Measurements from ENCODE around the gene CDC42EP4.
"Not testable (repeated sequence)": the region's sequence is repeated elsewhere in the genome, so short reads cannot be mapped to it uniquely, and the experiment has no call there.

CDC42EP4 gene

GRCh38 chr17:73265646-73266640 is 45.9 kb downstream of the CDC42EP4 start:
- Histone ChIP-seq H2AFZ (ENCODE audit: low read depth, low read length) (no peak overlapping the region), H3K9ac (ENCODE audit: low read depth, low read length) (no peak overlapping the region), H3K4me3 (ENCODE audit: low read depth in 1 of 2, low read length in 2 of 2) (no peak overlapping the region), H4K20me1 (ENCODE audit: insufficient read depth, low read length) (no peaks in the 10 kb centered on the region), H3K27me3 (ENCODE audit: insufficient read depth, low read length, poor library complexity) (no peaks in the 10 kb centered on the region), H3K4me1 (ENCODE audit: insufficient read depth, low read length) (no peaks in the 10 kb centered on the region), H3K79me2 (ENCODE audit: insufficient read depth, low read length) (no peaks in the 10 kb centered on the region), H3K4me2 (ENCODE audit: insufficient read depth, low read length) (no peak overlapping the region), H3K36me3 (ENCODE audit: insufficient read depth, low read length) (no peaks in the 10 kb centered on the region), H3K9me3 (ENCODE audit: insufficient read depth, low read length, severe bottlenecking) (no peaks in the 10 kb centered on the region), H3K27ac (ENCODE audit: low read length) (no peak overlapping the region)
- ATAC-seq (ENCODE audit: insufficient read depth, low read depth) (no peak), DNase-seq (no peak)
- TF ChIP-seq EZH2 (IDR thresholded peaks at IDR 0.05; ENCODE audit: borderline replicate concordance, low read depth, low read length, severe bottlenecking) = no peak
- TF ChIP-seq, protein P1, sequence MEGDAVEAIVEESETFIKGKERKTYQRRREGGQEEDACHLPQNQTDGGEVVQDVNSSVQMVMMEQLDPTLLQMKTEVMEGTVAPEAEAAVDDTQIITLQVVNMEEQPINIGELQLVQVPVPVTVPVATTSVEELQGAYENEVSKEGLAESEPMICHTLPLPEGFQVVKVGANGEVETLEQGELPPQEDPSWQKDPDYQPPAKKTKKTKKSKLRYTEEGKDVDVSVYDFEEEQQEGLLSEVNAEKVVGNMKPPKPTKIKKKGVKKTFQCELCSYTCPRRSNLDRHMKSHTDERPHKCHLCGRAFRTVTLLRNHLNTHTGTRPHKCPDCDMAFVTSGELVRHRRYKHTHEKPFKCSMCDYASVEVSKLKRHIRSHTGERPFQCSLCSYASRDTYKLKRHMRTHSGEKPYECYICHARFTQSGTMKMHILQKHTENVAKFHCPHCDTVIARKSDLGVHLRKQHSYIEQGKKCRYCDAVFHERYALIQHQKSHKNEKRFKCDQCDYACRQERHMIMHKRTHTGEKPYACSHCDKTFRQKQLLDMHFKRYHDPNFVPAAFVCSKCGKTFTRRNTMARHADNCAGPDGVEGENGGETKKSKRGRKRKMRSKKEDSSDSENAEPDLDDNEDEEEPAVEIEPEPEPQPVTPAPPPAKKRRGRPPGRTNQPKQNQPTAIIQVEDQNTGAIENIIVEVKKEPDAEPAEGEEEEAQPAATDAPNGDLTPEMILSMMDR (IDR thresholded peaks at IDR 0.05; ENCODE audit: borderline replicate concordance, extremely low read depth, low read length, poor library complexity, severe bottlenecking) = no peak

DNA sequence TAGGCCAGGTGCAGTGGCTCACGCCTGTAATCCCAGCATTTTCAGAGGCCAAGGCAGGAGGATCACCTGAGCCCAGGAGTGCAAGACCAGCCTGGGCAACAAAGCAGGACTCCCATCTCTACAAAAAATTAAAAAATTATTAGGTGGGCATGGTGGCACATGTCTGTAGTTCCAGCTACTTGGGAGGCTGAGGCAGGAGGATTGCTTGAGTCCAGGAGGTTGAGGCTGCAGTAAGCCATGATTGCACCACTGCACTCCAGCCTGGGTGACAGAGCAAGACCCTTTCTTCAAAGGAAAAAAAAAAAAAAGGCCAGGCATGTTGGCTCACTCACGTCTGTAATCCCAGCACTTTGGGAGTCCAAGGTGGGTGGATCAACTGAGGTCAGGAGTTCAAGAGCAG is 47.4 kb downstream of the CDC42EP4 start:
- H3K4me3 ChIP-seq (ENCODE audit: low read depth in 1 of 2, low read length in 2 of 2); H3K36me3 ChIP-seq (ENCODE audit: insufficient read depth, low read length); ATAC-seq (ENCODE audit: insufficient read depth, low read depth): not testable (repeated sequence)

GRCh38 chr17:73262676-73263642 is 48.8 kb downstream of the CDC42EP4 start:
- no peak overlapping the region for H3K4me3 ChIP-seq (ENCODE audit: low read depth in 1 of 2, low read length in 2 of 2)
- H2AFZ ChIP-seq (ENCODE audit: low read depth, low read length) = no peak overlapping the region
- DNase-seq (no peak), ATAC-seq (ENCODE audit: insufficient read depth, low read depth) (no peak)
- no peaks in the 10 kb centered on the region for H3K36me3 ChIP-seq (ENCODE audit: insufficient read depth, low read length)
- H4K20me1 ChIP-seq (ENCODE audit: insufficient read depth, low read length) = no peaks in the 10 kb centered on the region
- TF ChIP-seq, protein P1 (IDR thresholded peaks at IDR 0.05; ENCODE audit: borderline replicate concordance, extremely low read depth, low read length, poor library complexity, severe bottlenecking) = no peak
- no peak for TF ChIP-seq EZH2 (IDR thresholded peaks at IDR 0.05; ENCODE audit: borderline replicate concordance, low read depth, low read length, severe bottlenecking)
- H3K27ac ChIP-seq (ENCODE audit: low read length) = no peak overlapping the region
- H3K27me3 ChIP-seq (ENCODE audit: insufficient read depth, low read length, poor library complexity) = no peaks in the 10 kb centered on the region
- no peaks in the 10 kb centered on the region for H3K9me3 ChIP-seq (ENCODE audit: insufficient read depth, low read length, severe bottlenecking)
- H3K4me2 ChIP-seq (ENCODE audit: insufficient read depth, low read length) = no peak overlapping the region
- H3K79me2 ChIP-seq (ENCODE audit: insufficient read depth, low read length) = no peaks in the 10 kb centered on the region
- no peak overlapping the region for H3K9ac ChIP-seq (ENCODE audit: low read depth, low read length)
- no peaks in the 10 kb centered on the region for H3K4me1 ChIP-seq (ENCODE audit: insufficient read depth, low read length)

More for the DNA sequence above, 47.4 kb downstream of the CDC42EP4 start:
- H3K4me1 ChIP-seq (ENCODE audit: insufficient read depth, low read length); H3K79me2 ChIP-seq (ENCODE audit: insufficient read depth, low read length); H2AFZ ChIP-seq (ENCODE audit: low read depth, low read length); H3K4me2 ChIP-seq (ENCODE audit: insufficient read depth, low read length); H3K9me3 ChIP-seq (ENCODE audit: insufficient read depth, low read length, severe bottlenecking); H4K20me1 ChIP-seq (ENCODE audit: insufficient read depth, low read length); H3K27me3 ChIP-seq (ENCODE audit: insufficient read depth, low read length, poor library complexity); H3K9ac ChIP-seq (ENCODE audit: low read depth, low read length); H3K27ac ChIP-seq (ENCODE audit: low read length); DNase-seq: not testable (repeated sequence)

All from DND-41 (cell line).